ENCODE results near the gene CEACAM19. TPM values are rescaled to one million over a fixed set of nuclear protein-coding genes. Genes with fewer than 3 reads are reported as not detected.

CEACAM19 gene
- total and polyA plus RNA-seq, 9 of the 15 experiments (the other 6 are each of a cell fraction or from before 2014, with no cell fraction given) = 0.15 to 0.30 (median 0.23) TPM; not detected in 5

DNA sequence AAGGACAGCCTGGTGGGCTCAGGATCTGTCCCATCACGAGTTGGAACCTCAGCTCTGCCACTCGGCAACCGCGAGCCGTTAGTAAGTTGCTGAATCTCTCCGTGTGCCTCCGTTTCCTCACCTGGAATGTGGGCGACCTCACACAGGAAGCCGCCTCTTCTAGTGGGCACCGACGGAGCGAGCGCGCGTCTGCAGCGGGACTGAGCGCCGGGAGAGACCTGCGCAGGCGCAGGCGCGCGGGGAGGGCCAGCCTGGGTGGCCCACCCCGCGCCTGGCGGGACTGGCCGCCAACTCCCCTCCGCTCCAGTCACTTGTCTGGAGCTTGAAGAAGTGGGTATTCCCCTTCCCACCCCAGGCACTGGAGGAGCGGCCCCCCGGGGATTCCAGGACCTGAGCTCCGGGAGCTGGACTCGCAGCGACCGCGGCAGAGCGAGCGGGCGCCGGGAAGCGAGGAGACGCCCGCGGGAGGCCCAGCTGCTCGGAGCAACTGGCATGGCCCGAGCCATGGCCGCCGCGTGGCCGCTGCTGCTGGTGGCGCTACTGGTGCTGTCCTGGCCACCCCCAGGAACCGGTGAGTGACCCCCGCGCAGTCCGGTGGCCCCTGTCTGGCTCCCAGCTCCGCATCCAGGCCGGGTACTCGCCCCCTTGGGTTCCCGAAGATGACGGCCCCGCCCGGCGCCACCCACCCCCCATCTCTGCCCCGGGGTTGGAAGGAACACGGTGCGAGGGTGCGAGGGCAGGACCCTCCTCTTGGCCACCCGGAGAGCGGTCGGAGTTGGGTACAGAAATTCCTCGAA is 27.5 kb upstream of the CEACAM19 start, which contains the start of gene PVR (continued):
- TF ChIP-seq, protein P1, sequence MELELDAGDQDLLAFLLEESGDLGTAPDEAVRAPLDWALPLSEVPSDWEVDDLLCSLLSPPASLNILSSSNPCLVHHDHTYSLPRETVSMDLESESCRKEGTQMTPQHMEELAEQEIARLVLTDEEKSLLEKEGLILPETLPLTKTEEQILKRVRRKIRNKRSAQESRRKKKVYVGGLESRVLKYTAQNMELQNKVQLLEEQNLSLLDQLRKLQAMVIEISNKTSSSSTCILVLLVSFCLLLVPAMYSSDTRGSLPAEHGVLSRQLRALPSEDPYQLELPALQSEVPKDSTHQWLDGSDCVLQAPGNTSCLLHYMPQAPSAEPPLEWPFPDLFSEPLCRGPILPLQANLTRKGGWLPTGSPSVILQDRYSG (tag; conservative IDR thresholded peaks at IDR 0.05; ENCODE audit: low read depth) = no peak
- 0 out of 2 replicates have a peak, but pooled peaks have one; percentile 31 for TF ChIP-seq RB1 (IDR thresholded peaks at IDR 0.05; ENCODE audit: low read depth)
- peak; percentile 80 for TF ChIP-seq RBFOX2 (IDR thresholded peaks at IDR 0.05; ENCODE audit: low read depth, low read length)
- TF ChIP-seq PCBP1 (IDR thresholded peaks at IDR 0.05; ENCODE audit: low read depth, low read length, poor library complexity, severe bottlenecking) = no peak
- TF ChIP-seq ZNF766 (CRISPR knock-in tag; conservative IDR thresholded peaks at IDR 0.05) = no peak
- 0 out of 2 replicates have a peak, but pooled peaks have one; percentile 15 for TF ChIP-seq ZBTB2 (IDR thresholded peaks at IDR 0.05)
- TF ChIP-seq SMARCA4 (IDR thresholded peaks at IDR 0.05) = no peak
- TF ChIP-seq ASH1L (IDR thresholded peaks at IDR 0.05; ENCODE audit: borderline replicate concordance, low read depth, partially characterized antibody) = no peak
- no peak for TF ChIP-seq MCM2 (IDR thresholded peaks at IDR 0.05; ENCODE audit: low read depth)
- TF ChIP-seq ZFPM2 (CRISPR knock-in tag; IDR thresholded peaks at IDR 0.05) = no peak
- no peak for TF ChIP-seq GABPA (tag; conservative IDR thresholded peaks at IDR 0.05; ENCODE audit: low read depth)
- TF ChIP-seq HNRNPUL1 (IDR thresholded peaks at IDR 0.05; ENCODE audit: low read length) = no peak
- TF ChIP-seq, protein P2, sequence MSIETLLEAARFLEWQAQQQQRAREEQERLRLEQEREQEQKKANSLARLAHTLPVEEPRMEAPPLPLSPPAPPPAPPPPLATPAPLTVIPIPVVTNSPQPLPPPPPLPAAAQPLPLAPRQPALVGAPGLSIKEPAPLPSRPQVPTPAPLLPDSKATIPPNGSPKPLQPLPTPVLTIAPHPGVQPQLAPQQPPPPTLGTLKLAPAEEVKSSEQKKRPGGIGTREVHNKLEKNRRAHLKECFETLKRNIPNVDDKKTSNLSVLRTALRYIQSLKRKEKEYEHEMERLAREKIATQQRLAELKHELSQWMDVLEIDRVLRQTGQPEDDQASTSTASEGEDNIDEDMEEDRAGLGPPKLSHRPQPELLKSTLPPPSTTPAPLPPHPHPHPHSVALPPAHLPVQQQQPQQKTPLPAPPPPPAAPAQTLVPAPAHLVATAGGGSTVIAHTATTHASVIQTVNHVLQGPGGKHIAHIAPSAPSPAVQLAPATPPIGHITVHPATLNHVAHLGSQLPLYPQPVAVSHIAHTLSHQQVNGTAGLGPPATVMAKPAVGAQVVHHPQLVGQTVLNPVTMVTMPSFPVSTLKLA (conservative IDR thresholded peaks at IDR 0.05) = peak in 1 of 2 experiments; percentile 52; a peak in 1 of 4 replicates
- TF ChIP-seq ZFX (CRISPR knock-in tag; IDR thresholded peaks at IDR 0.05) = peak; percentile 67
- no peak for TF ChIP-seq CAMTA2 (CRISPR knock-in tag; conservative IDR thresholded peaks at IDR 0.05)
